ENCODE results near the gene ZNF99. TPM values are rescaled to one million over a fixed set of nuclear protein-coding genes. Genes with fewer than 3 reads are reported as not detected.
"Not testable (repeated sequence)": the region's sequence is repeated elsewhere in the genome, so short reads cannot be mapped to it uniquely, and the experiment has no call there.

Gene ZNF99
- total and polyA plus RNA-seq, 2 of the 8 experiments (the other 6 are each of a cell fraction or from before 2014, with no cell fraction given) = not detected

- H3K79me1 ChIP-seq (ENCODE audit: low read depth, low read length); H4K5ac ChIP-seq (ENCODE audit: insufficient read length, low read depth, low read length); H3K18ac ChIP-seq (ENCODE audit: extremely low read depth, low read length); H3K4me2 ChIP-seq (ENCODE audit: insufficient read depth in 1 of 2, low read depth in 2 of 2, low read length in 2 of 2); H2BK120ac ChIP-seq (replicated peaks; ENCODE audit: low read depth, low read length); H4K8ac ChIP-seq (ENCODE audit: extremely low read depth, insufficient read depth, low read length); H2AK5ac ChIP-seq (ENCODE audit: low read depth, low read length); H3K27ac ChIP-seq (ENCODE audit: low read depth, low read length); H2AFZ ChIP-seq (ENCODE audit: low read length); FAIRE-seq; H4K91ac ChIP-seq (replicated peaks; ENCODE audit: insufficient read length, low read length); H2BK15ac ChIP-seq (ENCODE audit: low read length); H3K4me1 ChIP-seq (replicated peaks in 1 of 4; ENCODE audit: control insufficient read depth in 3 of 4, insufficient read depth in 4 of 4, low read length in 3 of 4); H3K4ac ChIP-seq (replicated peaks; ENCODE audit: insufficient read length, low read depth, low read length); H3K4me3 ChIP-seq (ENCODE audit: extremely low read depth in 1 of 4, insufficient read depth in 2 of 4, low read depth in 3 of 4, low read length in 4 of 4); H2BK5ac ChIP-seq (ENCODE audit: low read depth, low read length); H3K23ac ChIP-seq (ENCODE audit: insufficient read length); H3K36me3 ChIP-seq (ENCODE audit: control insufficient read depth in 2 of 4, insufficient read depth in 4 of 4, low read length in 3 of 4); H2BK20ac ChIP-seq (ENCODE audit: low read length); H4K20me1 ChIP-seq (replicated peaks in 1 of 2; ENCODE audit: control insufficient read depth in 1 of 2, insufficient read depth in 2 of 2, low read length in 2 of 2); H3K79me2 ChIP-seq (ENCODE audit: control insufficient read depth in 1 of 2, insufficient read depth in 2 of 2, low read length in 2 of 2); H3K23me2 ChIP-seq (ENCODE audit: low read depth, low read length); H2BK12ac ChIP-seq (ENCODE audit: low read depth, low read length); H3K14ac ChIP-seq (ENCODE audit: insufficient read length); H3K56ac ChIP-seq (replicated peaks; ENCODE audit: insufficient read length, low read depth, low read length); CTCF ChIA-PET (ENCODE audit: partially characterized antibody); H3K9ac ChIP-seq (replicated peaks in 1 of 4; ENCODE audit: extremely low read depth in 1 of 4, low read depth in 3 of 4, low read length in 3 of 4); POLR2A ChIA-PET (ENCODE audit: partially characterized antibody); H3K27me3 ChIP-seq (replicated peaks in 1 of 4; ENCODE audit: control insufficient read depth in 3 of 4, extremely low read depth in 1 of 4, insufficient read depth in 3 of 4, low read length in 3 of 4); DNase-seq (ENCODE audit: low read depth in 1 of 2, low spot score in 2 of 2): not testable (repeated sequence)
- 76% methylated on average over 9 of the region's 28 CpGs; no CpG with 5 or more reads in 1 of the 2 experiments for WGBS, 2 experiments (ENCODE audit: extremely low coverage in 1 of 2, insufficient coverage in 1 of 2, insufficient read length in 1 of 2, insufficient replicate concordance in 2 of 2, low coverage in 1 of 2, low lambda C conversion rate in 2 of 2, missing lambda C conversion rate in 1 of 2)
- peaks cover 32 to 78% of the 10 kb centered on the region in 2 experiments for H3K9me3 ChIP-seq (ENCODE audit: insufficient read depth in 2 of 2, low read depth in 1 of 2, low read length in 1 of 2)
Observed at GRCh38 chr19:22703096-22703495, 80.9 kb downstream of the ZNF99 start.

GRCh38 chr19:22702661-22703060 lies 81.3 kb downstream of the ZNF99 start:
- H4K20me1 ChIP-seq (replicated peaks in 1 of 2; ENCODE audit: control insufficient read depth in 1 of 2, insufficient read depth in 2 of 2, low read length in 2 of 2); H3K36me3 ChIP-seq (ENCODE audit: control insufficient read depth in 2 of 4, insufficient read depth in 4 of 4, low read length in 3 of 4); H3K23me2 ChIP-seq (ENCODE audit: low read depth, low read length); H2BK5ac ChIP-seq (ENCODE audit: low read depth, low read length); H3K9ac ChIP-seq (replicated peaks in 1 of 4; ENCODE audit: extremely low read depth in 1 of 4, low read depth in 3 of 4, low read length in 3 of 4); H3K4me3 ChIP-seq (ENCODE audit: extremely low read depth in 1 of 4, insufficient read depth in 2 of 4, low read depth in 3 of 4, low read length in 4 of 4); CTCF ChIA-PET (ENCODE audit: partially characterized antibody); H4K91ac ChIP-seq (replicated peaks; ENCODE audit: insufficient read length, low read length); H3K79me2 ChIP-seq (ENCODE audit: control insufficient read depth in 1 of 2, insufficient read depth in 2 of 2, low read length in 2 of 2); H4K8ac ChIP-seq (ENCODE audit: extremely low read depth, insufficient read depth, low read length); H3K4ac ChIP-seq (replicated peaks; ENCODE audit: insufficient read length, low read depth, low read length); H2BK15ac ChIP-seq (ENCODE audit: low read length); H3K4me2 ChIP-seq (ENCODE audit: insufficient read depth in 1 of 2, low read depth in 2 of 2, low read length in 2 of 2); H4K5ac ChIP-seq (ENCODE audit: insufficient read length, low read depth, low read length); H3K79me1 ChIP-seq (ENCODE audit: low read depth, low read length); H3K18ac ChIP-seq (ENCODE audit: extremely low read depth, low read length); H3K23ac ChIP-seq (ENCODE audit: insufficient read length); H3K4me1 ChIP-seq (replicated peaks in 1 of 4; ENCODE audit: control insufficient read depth in 3 of 4, insufficient read depth in 4 of 4, low read length in 3 of 4); H2AK5ac ChIP-seq (ENCODE audit: low read depth, low read length); DNase-seq (ENCODE audit: low read depth in 1 of 2, low spot score in 2 of 2); H2BK120ac ChIP-seq (replicated peaks; ENCODE audit: low read depth, low read length); H3K14ac ChIP-seq (ENCODE audit: insufficient read length); H2AFZ ChIP-seq (ENCODE audit: low read length); H3K27ac ChIP-seq (ENCODE audit: low read depth, low read length); H2BK12ac ChIP-seq (ENCODE audit: low read depth, low read length); FAIRE-seq; POLR2A ChIA-PET (ENCODE audit: partially characterized antibody); H3K27me3 ChIP-seq (replicated peaks in 1 of 4; ENCODE audit: control insufficient read depth in 3 of 4, extremely low read depth in 1 of 4, insufficient read depth in 3 of 4, low read length in 3 of 4); H2BK20ac ChIP-seq (ENCODE audit: low read length); H3K56ac ChIP-seq (replicated peaks; ENCODE audit: insufficient read length, low read depth, low read length): not testable (repeated sequence)
- no CpG with 5 or more reads among the region's 22 CpGs for WGBS, 2 experiments (ENCODE audit: extremely low coverage in 1 of 2, insufficient coverage in 1 of 2, insufficient read length in 1 of 2, insufficient replicate concordance in 2 of 2, low coverage in 1 of 2, low lambda C conversion rate in 2 of 2, missing lambda C conversion rate in 1 of 2)
- H3K9me3 ChIP-seq (ENCODE audit: insufficient read depth in 2 of 2, low read depth in 1 of 2, low read length in 1 of 2) = peaks cover 29 to 73% of the 10 kb centered on the region in 2 experiments

Measured in H1 (cell line).